ENCODE measurements around the gene POU5F1.

POU5F1 gene

DNA sequence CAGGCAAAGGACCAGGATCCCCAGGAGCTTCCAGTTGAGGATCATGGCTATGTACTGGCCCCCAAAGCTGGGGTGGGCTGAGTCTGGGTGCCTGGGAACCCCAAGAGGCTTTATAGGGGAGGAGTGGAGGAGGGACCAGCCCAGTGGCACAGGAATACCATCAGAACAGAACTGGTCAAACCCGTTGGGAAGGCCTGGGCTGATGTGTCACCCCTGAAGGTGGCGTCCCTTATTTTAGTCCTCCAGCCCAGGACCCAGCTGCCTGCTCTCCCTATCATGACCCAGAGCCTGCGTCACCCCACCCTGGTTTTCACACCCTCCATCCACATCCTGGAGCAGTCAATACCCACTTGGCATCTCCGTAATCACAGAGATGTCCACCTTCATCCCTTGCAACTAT, 31.5 kb downstream of the POU5F1 start, which contains the start of gene PSORS1C2:
Gene PSORS1C2, minus strand, starts transcription at position 85 of the 400 bp plus-strand sequence. Its CDS starts 40 bp downstream, at position 45.
- no peak for DNase-seq

DNA sequence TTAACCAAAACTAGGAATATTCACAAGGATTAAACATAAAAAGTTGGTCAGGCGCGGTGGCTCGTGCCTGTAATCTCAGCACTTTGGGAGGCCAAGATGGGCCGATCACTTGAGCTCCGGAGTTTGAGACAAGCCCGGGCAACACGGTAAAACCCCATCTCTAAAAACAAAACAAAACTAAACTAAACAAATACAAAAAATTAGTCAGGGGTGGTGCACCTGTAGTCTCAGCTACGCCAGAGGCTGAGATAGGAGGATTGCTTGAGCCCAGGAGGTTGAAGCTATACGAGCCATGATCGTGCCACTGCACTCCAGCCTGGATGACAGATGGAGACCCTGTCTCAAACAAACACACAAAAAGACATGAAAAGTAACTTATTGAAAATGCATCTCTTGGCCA, 34.8 kb downstream of the POU5F1 start:
- DNase-seq = no peak

- DNase-seq = no peak
These were observed 37.7 kb downstream of the POU5F1 start for GRCh38 chr6:31132806-31133205.

DNA sequence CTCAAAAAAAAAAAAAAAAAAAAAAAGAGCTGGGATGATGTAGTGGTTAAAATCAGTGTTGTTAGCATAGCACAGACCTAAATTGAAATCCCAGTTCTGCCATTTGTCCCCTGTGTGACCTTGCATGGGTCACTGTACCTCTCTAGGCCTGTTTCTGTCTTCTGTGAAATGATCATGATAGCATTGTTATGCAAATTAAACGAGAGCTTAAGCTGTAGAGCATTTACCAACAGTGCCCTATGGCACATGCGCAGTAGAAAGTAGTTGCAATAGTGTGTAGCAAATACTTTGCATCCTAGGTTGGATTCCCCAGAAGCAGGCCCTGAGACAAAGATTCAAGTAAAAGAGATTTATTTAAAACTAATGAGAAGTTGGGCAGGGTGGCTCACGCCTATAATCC, 38.9 kb downstream of the POU5F1 start:
- DNase-seq = no peak

- DNase-seq = no peak
These were observed 39.7 kb downstream of the POU5F1 start for GRCh38 chr6:31130751-31131150.

GRCh38 chr6:31129130-31129529, 41.4 kb downstream of the POU5F1 start:
- DNase-seq = no peak

DNA sequence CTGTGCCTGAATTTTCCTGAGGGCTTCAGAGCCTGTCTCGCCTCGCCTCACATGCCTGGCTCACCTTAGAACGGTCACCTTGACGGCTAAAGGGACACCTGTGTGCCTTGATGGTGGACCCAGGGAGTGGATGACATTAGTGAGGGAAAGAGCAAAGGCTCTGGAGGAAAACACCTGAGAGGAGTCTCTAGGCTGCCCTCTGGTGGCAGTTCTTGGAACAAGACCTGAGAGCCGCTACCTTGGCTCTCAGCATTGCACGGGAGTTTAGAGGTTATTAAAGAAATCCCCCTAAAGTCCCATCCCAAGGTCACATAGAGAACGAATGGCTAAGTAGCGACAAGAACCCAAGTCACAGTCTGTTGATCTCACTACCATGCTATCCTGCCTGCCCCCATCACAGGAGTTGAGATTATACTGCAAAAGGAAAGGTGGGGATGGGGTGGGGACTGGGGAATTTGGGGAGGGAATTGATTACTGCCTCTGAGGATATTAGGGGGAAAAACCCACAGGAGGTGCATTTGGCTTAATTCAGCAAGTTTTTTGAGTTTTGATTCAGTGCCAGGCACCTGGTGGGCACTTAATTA, 42.3 kb downstream of the POU5F1 start:
- peak; percentile 8 for DNase-seq

DNA sequence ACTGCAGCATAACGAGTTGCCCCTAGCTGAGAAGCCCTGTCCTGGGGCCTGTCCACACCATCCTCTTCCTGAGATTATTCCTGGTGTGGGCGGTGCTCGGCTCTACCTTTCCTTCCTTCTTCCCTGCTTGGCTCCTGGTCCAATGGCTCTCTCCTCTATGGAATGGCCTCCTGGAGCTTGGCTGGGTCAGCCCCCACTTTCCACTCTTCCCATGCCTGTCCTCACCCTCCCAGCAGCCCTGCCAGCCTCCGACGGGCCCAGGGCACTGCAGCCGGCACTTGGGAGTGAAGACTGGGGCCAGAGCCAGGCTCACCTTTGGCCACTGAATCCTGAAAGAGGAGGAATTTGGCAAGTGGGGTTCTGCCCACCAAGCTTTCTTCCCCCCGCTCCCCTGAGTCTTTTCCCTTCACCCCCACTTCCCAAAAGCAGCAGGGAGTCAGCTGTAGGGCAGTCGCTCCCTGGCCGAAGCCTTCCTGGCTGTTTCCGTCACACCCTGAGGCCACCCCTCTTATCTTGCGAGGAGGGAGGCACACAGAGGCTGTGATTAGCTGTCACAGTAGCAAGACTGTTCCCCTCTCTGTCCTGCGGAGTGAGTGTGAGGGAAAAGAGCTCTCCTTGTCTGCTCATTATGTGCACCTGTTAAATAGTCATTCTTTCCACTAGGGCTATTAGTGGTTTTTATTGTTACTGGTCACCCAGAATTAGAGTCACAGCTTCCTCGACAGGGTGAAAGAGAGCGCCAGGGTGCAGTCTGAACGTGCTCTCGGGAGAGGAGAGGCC, 43.9 kb downstream of the POU5F1 start:
- DNase-seq = no peak

DNA sequence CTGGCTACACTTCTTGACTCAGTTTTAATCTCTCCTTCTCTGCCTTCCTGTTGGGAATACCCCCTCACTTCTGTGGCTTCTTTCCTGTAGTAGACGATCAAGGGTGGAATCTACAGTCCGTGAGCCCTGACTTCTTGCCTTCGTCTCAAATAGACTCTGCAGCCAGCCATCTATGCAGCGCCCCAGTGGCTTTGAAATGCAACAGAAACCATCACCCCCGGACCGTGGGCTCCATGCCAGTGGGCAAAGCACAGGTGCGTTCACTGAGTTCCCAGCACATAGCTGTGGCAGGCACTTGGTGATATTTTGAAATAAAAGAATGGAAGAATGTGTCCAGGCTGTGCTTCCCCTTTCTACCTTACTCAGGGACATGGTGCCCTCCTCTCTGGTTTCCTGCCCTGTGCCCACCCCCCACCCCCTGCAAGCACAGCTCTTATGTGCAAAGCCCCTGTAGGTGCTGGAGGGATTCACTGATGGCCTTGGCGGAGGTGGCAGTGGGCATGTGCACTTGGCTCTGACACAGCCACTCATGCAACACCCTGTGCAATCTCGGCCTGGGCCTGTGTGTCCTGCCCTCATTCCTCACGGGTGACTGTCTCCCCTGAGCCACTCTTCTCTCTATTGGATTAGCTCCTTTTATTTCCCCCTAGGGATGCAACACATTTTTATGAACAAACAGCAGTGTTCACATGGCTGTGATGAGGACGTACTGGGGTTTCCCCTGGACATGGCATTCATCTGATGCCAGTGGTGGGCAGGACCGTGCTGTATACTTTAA, 44.7 kb downstream of the POU5F1 start:
- DNase-seq = no peak

GRCh38 chr6:31125162-31125561, 45.3 kb downstream of the POU5F1 start:
- DNase-seq = no peak

GRCh38 chr6:31122791-31123706, 47.4 kb downstream of the POU5F1 start:
- DNase-seq = no peak

DNA sequence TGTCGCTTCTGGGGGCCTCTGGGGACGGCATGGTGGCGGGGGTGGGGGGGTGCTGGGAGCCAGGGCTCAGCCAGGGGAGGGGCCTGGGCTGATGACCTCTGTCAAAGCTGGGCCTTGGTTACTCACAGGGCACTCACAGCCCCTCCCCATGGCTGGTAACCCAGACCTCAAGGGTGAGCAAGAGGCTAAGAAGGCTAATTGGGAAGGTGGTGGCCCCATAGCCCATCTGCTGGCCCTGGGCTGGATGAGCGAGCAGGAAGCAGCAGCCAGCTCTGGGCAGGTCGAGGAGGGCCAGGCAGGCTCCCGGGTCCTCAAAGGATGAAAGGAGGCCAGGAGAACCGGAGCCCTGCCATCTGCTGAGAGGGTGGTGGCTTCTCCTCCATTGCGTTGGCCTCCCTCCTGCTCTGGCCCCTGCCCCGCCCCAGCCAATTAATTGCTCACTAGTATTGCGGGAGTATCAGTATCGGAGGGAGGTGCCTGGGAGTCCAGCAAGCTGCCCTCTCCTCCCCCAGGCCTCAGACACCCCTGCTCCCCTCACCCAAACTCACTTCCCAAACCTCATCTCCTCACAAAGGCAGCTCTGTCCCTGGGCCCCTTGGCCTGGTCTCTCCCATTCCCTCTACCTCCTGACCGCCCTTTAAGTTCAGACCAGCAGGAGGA, 49.2 kb downstream of the POU5F1 start:
- no peak for DNase-seq

DNA sequence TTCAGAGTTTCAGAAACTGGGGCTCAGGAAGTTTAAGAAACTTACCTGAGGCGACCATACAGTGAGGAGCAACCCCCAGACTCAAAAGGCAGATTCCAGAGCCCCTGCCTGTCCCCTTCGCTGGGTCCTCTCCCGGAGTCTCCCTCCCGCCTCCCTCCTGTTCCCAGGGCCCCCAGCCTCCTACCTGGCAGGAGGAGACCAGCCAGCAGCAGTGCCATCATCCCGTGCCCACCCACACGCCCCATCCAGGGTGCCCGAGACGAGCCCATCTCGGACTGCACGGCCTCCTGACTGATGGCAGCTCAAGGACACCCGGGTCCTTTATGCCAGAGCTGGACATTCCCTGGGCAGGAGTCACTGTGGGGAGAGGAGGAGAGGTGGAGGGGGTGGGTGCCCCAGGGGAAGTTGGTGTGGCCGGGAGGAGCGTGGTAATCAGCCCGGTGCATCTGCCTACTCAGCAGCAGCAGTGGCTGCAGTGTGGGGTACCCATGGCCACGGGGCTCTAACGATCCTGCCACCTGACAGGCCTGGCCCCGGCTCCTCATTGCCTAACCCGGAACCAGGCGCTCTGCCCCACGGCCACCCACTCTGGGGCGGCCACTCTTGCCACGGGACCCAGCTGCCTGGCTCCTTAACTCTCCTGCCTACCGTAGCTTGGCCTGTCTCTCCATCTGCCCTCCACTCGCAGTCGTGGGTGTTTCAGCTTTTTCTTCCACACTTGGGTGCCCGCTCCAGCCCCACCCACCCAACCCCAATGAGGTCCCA, 50.1 kb downstream of the POU5F1 start, which contains the start of gene CDSN:
Gene CDSN, minus strand, starts transcription at position 296 of the 765 bp plus-strand sequence. Its CDS starts 27 bp downstream, at position 269.
- DNase-seq = no peak

DNA sequence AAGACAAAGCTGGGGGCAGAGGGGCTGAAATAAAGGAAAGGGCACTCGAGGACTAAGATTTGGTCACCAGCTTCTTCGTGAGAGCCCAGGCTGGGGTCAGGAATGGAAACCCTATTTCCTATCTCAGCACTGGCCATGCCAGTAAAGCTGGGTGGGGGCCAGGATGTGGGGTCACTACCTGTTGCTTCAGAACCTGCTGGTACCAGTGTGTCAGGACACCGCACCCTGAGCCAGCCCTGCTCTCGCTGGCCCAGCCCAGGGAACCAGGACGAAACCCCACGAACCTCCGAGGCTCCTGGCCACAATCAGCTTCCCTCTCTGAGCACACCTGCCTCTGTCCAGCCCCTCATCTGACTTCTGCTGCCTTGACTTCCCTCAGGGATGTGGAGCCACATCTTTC, 52.3 kb downstream of the POU5F1 start:
- no peak for DNase-seq

GRCh38 chr6:31116661-31117385, 53.7 kb downstream of the POU5F1 start:
- DNase-seq = no peak

DNA sequence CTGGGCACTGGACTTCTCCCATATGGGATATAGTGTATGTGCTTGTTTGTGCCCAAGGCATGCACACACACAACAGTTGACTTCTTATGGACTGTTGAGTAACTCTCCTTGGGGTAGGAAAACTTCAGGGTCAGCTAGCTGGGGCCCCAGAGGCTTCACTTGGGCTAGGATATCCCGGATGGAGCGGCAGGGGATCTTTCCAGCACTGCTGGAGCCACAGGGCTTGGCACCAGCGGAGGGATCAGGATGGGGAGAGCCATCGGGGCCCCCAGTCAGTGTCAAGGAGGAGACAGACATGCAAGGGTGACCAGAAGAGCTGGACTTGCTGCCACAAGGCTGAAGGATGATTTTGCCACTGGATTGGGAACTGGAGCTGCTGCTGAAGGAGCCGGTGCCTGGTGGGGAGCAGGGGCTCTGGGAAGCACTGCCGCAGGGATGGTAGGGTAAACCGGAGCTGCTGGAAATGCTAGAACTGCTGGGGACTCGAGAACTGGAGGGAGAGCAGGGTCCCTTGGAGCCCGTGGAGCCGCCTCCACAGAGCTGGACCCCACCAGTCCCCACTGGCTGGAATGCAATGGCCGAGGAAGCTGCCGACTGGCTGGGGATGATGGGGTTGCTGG, 54.4 kb downstream of the POU5F1 start:
- no peak for DNase-seq

DNA sequence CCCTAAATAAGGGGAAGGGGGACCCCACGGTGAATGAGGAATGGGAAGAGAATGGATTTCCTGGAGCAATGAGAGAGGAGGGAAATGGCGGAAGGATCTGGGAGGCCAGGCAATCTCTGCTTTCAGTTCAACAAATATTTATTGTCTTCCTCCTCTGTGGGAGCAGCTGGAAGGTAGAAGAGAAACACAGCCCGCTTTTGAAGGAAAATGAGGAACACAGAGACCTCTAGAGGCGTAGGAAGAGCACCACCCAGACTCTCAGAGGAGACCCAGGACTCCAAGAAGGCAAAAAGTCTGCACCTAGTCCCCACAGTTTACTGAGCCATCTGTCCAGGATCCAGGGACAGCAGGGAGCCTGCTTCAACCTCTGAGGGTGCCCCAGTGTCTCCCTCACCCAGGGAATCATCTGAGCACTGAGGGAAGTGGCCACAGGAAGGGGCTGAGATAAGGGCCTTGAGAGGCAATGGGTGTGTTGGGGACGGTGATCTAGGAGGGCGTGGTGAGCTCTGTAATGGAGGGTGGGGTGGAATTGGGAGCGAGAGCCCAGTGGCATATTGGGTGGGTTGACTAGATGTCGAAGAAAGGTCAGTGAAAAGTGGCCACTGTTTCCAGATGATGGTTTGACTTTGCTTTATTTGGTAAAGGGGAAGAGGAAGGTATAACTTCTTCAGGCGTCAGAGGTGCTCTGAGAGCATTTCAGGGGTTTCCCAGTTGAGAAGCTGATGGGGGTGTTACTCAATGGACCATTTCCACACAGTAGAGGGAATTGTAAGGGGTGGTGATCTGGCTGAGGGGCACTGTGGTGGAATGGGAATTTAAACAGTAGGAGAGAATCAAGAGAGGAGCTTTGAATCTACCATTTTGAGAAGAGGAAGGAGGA, 55.3 kb downstream of the POU5F1 start:
- no peak for DNase-seq

DNA sequence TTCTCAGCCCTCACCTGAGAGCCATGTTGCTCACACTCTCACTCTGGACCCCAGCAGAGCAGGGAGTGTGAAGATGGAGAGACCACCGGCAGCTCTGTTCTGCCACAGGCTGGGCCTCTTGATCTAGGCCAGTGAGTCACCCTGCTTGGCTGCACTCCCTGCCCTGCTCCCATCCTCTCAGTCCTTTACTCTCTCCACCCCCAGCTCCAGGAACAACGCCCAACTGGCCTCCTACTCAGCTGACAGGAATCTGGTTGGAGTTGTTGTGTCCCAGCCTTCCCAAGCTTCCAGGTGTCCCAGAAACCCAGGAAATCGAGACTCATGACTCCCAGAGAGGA, 56.0 kb downstream of the POU5F1 start, which contains the start of gene PSORS1C1:
Gene PSORS1C1, plus strand, starts transcription at position 260 of the 338 bp plus-strand sequence. CDS start 14,833 bp downstream, outside the sequence.
- no peak for DNase-seq

Data from DMS79 treated with DMSO at 0.1 percent for 48 hours (cell line).